Epithelial cell of prostate (primary cell): ENCODE measurements around the gene ST6GALNAC3.

Experiments used
- DNase-seq: peaks from one replicate; pipeline ENCODE4 v3.0.0-alpha.2; 2011; ENCODE audit warnings: low read depth, low spot score
- H3K27ac ChIP-seq: fragments of 450-650 bp; 2 replicates; pipeline ENCODE4 v1.5.1; 2017; ENCODE audit warnings: mild to moderate bottlenecking

The ST6GALNAC3 gene

GRCh38 chr1:76268341-76268740 lies 193.8 kb downstream of the ST6GALNAC3 start:
- DNase-seq = no peak

DNA sequence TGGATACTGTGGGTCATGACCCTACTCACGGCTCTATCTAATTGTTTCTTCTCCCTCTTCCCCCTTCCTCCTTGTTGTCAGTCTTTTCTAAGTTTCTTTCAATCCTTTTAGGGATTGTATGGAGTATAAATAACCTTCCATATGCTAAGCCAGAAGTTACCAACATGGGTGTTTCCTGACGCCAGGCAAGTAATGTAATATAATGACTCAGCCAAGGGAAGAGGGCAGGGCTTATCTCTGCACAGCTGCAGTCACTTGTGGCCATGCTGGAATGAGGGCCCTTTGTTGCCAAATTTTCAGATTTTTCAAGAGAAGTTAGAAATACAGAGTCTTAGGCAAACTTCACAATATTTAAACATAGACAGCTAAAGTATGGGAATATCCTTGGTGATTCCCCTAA lies 194.6 kb downstream of the ST6GALNAC3 start:
- H3K27ac ChIP-seq = no peak overlapping the region
- no peak for DNase-seq

More at GRCh38 chr1:76268341-76268740, 193.8 kb downstream of the ST6GALNAC3 start:
- H3K27ac ChIP-seq = no peak overlapping the region

DNA sequence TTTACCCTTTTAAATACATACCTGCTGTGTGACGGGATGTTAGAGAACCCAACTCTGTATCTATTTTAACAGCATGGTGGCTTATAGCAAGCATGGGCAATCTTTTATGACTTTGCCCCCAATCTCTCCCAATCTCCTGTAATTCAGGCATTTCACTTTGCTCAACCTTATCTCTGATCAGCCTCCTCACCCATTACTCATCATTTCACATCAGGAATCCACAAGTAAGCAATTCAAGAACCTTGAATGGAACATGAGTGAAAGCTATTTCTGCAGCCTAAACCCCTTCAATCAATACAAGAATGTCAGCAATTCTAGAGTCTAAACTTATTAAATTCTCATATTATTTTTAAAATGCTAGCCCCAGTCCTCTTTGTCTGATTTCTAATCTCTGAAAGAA lies 199.8 kb downstream of the ST6GALNAC3 start:
- no peak overlapping the region for H3K27ac ChIP-seq
- DNase-seq = no peak

GRCh38 chr1:76274718-76275117 lies 200.2 kb downstream of the ST6GALNAC3 start:
- no peak for DNase-seq
- no peak overlapping the region for H3K27ac ChIP-seq

DNA sequence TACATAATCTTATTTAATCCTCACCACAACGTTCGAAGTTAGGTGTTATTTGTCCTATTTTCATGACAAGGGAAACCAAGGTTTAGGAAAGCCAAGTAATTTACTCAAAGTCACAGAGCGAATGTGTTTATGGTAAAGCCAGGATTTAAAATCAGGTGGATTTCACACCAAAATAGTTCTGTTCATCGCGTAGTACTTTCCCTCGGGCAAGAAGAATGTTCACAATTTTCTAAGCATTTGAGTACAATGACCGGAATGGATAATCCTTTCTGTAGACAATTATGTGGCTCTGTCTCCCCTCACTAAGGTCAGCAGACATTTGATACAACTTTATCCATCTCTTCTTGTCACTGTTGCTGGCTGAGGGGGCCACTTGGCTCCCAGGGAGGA lies 204.2 kb downstream of the ST6GALNAC3 start:
- no peak for DNase-seq
- H3K27ac ChIP-seq = no peak overlapping the region

DNA sequence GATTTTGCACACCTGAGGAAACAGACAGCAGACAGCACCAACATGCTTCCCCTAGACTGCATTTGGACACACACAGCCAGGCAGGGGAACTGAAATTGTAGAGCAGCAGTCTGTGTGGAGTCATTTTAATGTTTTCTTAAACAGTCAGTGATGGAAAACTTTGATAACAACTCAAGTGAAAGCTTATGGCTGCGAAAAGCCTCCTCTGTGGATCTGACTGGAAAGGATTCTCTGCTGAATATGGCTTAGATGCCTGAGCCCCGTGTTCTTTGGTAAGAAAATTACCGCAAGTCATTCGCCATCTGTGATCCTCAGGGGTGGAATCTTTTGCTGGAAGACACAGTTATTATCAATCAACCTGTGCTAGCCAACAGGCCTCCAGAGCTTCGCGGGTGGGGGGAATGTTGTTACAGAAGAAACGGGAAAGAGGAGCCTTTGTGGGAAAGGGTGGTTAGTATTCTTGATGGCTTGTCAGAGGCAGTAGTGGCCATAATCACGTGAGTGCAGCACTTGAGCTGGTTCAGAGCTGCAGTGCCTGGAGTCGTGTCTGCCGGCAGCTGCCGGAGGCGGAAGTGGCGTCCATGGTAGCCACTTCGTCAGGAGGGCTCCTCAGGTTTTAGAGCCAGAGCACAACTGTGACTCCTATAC lies 204.7 kb downstream of the ST6GALNAC3 start:
- no peak overlapping the region for H3K27ac ChIP-seq
- DNase-seq = no peak

DNA sequence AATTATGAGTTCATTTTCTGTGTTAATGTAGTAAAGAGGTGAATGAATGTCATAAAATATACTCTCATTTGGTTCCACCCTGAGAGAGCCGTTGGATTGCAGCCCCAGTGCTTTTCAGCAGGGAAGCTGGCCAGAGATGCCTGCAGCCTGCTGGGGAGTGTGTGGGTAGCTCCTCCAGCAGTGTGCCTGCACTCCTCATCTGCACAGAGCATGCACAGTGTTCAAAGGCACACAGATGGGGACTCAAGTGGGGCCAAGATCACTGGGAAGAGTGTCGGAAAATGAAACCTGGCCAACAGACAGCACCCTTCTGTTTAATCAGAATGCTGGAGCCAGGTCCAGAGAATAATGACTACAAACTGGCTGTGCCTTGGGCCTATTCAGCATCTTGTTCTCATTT lies 206.8 kb downstream of the ST6GALNAC3 start:
- H3K27ac ChIP-seq = no peak overlapping the region
- DNase-seq = no peak

DNA sequence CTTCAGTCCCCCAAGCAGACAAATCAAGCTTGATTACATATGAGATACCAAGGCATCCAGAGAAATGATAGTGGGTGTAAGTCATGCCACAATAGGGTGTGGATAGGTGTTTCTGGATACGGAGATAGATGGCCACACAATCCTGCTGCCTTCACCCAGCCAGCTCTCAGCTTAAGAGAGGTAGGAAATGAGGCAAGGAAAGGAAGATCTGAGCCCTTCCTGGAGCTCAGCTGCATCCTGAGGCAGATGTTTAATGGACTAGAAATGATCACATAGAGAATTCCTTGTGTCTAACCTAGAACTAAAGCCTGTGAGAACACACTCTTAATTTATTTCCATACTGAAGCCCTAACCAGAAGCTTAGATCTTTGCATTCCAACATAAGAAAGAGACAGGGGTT lies 210.3 kb downstream of the ST6GALNAC3 start:
- H3K27ac ChIP-seq = no peak overlapping the region
- DNase-seq = no peak

DNA sequence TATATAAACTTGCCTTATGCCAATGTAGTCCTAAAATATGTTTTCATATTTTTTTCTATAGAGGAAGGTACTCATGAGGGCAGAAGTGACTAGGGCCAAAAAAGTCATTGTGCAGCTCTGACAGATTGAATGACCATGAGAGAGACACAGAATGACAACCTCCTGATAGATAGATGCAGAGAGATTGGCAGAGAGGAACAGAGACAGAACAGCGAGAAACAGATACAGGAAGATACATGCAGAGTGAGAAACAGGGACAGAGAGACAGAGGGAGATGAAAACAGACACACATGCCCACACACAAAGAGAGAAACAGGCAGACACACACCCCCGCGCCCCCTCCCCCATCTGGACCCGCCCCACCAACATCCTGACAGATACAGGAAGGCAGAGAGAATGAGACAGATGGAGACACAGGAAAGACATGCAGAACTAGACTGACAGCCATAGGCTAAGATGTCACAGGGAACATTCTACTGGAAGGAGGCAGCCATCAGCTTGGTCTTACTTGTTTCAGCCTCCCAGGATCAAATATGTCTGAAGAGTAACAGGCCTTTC lies 211.1 kb downstream of the ST6GALNAC3 start:
- no peak overlapping the region for H3K27ac ChIP-seq
- DNase-seq = no peak

- DNase-seq = no peak
- no peak overlapping the region for H3K27ac ChIP-seq
These were observed 213.4 kb downstream of the ST6GALNAC3 start for GRCh38 chr1:76287917-76288316.

- DNase-seq = no peak
- H3K27ac ChIP-seq = no peak overlapping the region
These were observed 214.4 kb downstream of the ST6GALNAC3 start for GRCh38 chr1:76288758-76289483.

DNA sequence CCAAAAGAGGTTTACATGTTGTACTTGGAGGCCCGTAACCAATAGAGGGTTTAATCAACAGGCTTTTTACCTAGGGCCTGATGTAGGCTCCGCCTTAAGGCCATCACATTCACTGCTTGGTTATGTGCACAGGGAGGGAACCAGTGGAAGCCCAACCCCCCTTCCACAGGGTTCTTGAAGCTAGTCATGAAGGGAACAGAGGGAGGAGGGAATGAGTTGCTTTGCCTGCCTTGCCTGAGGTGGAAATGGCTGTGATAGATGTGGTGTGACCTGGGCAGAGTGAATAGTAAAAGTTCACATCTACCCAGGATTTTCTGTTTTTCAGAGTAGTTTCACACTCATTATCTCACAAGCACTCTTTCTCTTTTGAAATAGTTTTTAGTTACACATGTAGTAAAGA lies 215.1 kb downstream of the ST6GALNAC3 start:
- no peak for DNase-seq
- no peak overlapping the region for H3K27ac ChIP-seq

DNA sequence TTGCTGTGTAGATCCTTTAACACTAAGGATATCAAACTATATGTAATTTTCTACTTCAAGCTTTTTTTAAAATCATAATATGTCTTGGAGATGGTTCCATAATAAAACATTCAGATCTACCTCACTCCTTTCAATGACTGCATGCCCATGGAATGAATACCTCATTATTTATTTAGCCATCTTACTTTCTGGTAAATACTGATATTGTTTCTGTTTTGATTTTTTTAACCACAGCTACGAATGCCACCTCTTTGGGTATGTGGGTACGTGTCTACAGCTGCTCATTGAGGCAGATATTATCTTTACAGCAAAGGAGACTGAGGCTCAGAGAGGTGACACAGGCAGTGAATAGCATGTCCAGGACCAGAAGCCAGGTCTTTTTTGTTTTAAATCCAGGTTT lies 215.7 kb downstream of the ST6GALNAC3 start:
- H3K27ac ChIP-seq = no peak overlapping the region
- no peak for DNase-seq

DNA sequence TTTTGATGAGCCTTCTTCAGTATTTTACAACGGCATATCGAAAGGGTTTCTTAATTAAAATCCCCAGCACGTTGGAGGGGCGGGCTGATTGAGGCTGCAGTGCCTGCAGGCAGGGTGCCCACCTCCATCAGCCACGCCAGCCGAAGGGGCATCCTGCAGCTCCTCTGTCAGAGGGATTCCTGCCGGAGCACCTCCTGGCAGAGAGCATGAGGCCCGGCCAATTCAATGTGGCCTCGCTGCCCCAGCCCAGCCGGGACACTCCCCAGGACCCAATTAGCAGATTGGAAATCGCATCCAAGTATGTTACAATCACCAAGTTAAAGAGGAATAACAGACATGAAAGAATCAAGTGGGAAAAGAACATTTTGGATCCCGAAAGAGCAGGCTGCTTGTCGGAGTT lies 216.6 kb downstream of the ST6GALNAC3 start:
- no peak for DNase-seq
- no peak overlapping the region for H3K27ac ChIP-seq

GRCh38 chr1:76291737-76292136 lies 217.2 kb downstream of the ST6GALNAC3 start:
- no peak overlapping the region for H3K27ac ChIP-seq
- DNase-seq = no peak

- H3K27ac ChIP-seq = no peak overlapping the region
- DNase-seq = no peak
These were observed 218.1 kb downstream of the ST6GALNAC3 start for GRCh38 chr1:76292418-76293184.

- no peak overlapping the region for H3K27ac ChIP-seq
- no peak for DNase-seq
These were observed 219.3 kb downstream of the ST6GALNAC3 start for GRCh38 chr1:76293831-76294230.

DNA sequence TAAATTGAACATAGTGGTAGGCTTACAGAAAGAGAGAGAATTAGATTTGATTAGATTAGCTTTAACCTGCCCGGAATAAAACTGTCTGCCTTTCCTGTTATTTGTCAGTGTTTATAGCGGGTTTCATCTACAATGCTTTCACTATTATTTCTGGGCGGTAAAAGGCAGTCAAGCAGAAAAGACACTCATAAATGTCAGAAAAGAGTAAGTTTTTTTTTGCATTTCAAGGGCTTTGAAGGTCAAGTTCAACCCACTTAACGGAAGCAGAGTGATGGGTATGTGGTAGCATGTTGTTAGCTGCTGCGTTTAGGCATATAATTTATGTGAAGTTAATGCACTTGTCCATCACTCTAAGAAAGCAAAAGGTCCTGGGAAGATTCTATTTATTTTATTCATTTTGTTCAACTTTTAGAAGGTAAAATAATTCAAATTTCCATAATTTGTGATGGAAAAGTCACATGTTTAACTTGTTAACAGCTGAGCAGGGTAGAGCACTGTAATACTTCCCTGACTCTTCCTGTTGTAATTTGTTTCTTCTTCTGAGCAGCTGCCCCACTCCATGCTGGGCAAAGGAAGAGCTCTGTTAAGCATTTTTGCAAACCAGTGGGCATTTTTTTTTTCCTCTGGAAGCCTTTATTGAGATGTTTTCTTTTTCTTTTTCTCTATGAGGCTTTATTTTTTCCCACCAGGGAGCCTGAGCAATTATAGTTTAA lies 220.1 kb downstream of the ST6GALNAC3 start:
- no peak for DNase-seq
- no peak overlapping the region for H3K27ac ChIP-seq

GRCh38 chr1:76298399-76298798 lies 223.9 kb downstream of the ST6GALNAC3 start:
- DNase-seq = no peak

GRCh38 chr1:76299036-76299435 lies 224.5 kb downstream of the ST6GALNAC3 start:
- no peak overlapping the region for H3K27ac ChIP-seq
- no peak for DNase-seq

More at GRCh38 chr1:76298399-76298798, 223.9 kb downstream of the ST6GALNAC3 start:
- no peak overlapping the region for H3K27ac ChIP-seq
